ENCODE measurements around the gene CD44. TPM values are rescaled to one million over a fixed set of nuclear protein-coding genes. Genes with fewer than 3 reads are reported as not detected.

Gene CD44
- total RNA-seq, 6 experiments from 2014 or later = 12.2 to 64.1 (median 22.9) TPM

- 57% methylated on average over 3 of the region's 3 CpGs for WGBS (ENCODE audit: insufficient coverage, low coverage, low lambda C conversion rate, missing lambda C conversion rate)
- peaks cover 0 to 32% (median 4%) of the 10 kb centered on the region in 4 donors for H3K4me1 ChIP-seq
- H3K27ac ChIP-seq = peak overlapping the region in 1 of 3 donors; percentile 60
- no peaks in the 10 kb centered on the region for H3K9me3 ChIP-seq
- intact Hi-C loops (cut with DNase I) = no loop called here
- no peak overlapping the region for H3K4me3 ChIP-seq
- H3K27me3 ChIP-seq = no peaks in the 10 kb centered on the region
- peak in 1 of 4 donors; percentile 10 for ATAC-seq
- TF ChIP-seq POLR2A (IDR thresholded peaks at IDR 0.05) = no peak
- no peaks in the 10 kb centered on the region for H3K36me3 ChIP-seq
- no peak for DNase-seq
These were observed 34.9 kb downstream of the CD44 start for GRCh38 chr11:35173616-35174566.

DNA sequence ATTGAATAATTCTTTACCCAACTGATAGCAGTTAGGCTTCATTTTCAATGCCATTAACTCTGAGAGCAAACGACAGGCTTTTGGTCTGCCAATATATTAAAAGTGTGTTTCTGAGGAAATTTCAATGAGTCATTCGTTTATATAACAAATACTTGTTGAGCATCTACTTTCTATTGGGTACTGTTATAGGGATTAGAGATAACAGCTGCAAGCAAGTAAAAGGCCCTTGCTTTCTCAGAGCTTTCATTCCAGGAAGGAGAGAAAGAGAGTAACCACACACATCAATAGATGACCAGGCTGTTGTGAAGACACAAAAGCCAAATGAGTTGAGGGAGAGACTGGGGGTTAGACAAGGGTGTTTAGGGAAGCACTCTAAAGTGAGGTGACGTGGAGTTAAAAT, 35.7 kb downstream of the CD44 start:
- intact Hi-C loops (cut with DNase I) = no loop called here
- 44% methylated on average over 3 of the region's 3 CpGs for WGBS (ENCODE audit: insufficient coverage, low coverage, low lambda C conversion rate, missing lambda C conversion rate)
- H3K9me3 ChIP-seq = no peaks in the 10 kb centered on the region
- no peaks in the 10 kb centered on the region for H3K27me3 ChIP-seq
- TF ChIP-seq, protein P1, sequence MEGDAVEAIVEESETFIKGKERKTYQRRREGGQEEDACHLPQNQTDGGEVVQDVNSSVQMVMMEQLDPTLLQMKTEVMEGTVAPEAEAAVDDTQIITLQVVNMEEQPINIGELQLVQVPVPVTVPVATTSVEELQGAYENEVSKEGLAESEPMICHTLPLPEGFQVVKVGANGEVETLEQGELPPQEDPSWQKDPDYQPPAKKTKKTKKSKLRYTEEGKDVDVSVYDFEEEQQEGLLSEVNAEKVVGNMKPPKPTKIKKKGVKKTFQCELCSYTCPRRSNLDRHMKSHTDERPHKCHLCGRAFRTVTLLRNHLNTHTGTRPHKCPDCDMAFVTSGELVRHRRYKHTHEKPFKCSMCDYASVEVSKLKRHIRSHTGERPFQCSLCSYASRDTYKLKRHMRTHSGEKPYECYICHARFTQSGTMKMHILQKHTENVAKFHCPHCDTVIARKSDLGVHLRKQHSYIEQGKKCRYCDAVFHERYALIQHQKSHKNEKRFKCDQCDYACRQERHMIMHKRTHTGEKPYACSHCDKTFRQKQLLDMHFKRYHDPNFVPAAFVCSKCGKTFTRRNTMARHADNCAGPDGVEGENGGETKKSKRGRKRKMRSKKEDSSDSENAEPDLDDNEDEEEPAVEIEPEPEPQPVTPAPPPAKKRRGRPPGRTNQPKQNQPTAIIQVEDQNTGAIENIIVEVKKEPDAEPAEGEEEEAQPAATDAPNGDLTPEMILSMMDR (IDR thresholded peaks at IDR 0.05) = no peak
- no peak for TF ChIP-seq POLR2A (IDR thresholded peaks at IDR 0.05)
- H3K27ac ChIP-seq = no peak overlapping the region
- H3K4me1 ChIP-seq = peaks cover 0 to 32% (median 4%) of the 10 kb centered on the region in 4 donors
- ATAC-seq (no peak), DNase-seq (no peak)
- no peaks in the 10 kb centered on the region for H3K36me3 ChIP-seq
- H3K4me3 ChIP-seq = no peak overlapping the region

GRCh38 chr11:35177370-35177769, 38.4 kb downstream of the CD44 start:
- DNase-seq = no peak
- H3K4me1 ChIP-seq = peaks cover 0 to 32% (median 4%) of the 10 kb centered on the region in 4 donors
- TF ChIP-seq, protein P1 (IDR thresholded peaks at IDR 0.05) = no peak
- no peak for TF ChIP-seq POLR2A (IDR thresholded peaks at IDR 0.05)
- 93% methylated on average over 5 of the region's 5 CpGs for WGBS (ENCODE audit: insufficient coverage, low coverage, low lambda C conversion rate, missing lambda C conversion rate)
- no peaks in the 10 kb centered on the region for H3K9me3 ChIP-seq
- H3K27me3 ChIP-seq = no peaks in the 10 kb centered on the region
- no peak overlapping the region for H3K4me3 ChIP-seq
- ATAC-seq = no peak
- H3K36me3 ChIP-seq = no peaks in the 10 kb centered on the region
- intact Hi-C loops (cut with DNase I) = no loop called here
- H3K27ac ChIP-seq = no peak overlapping the region

GRCh38 chr11:35178067-35178805, 39.3 kb downstream of the CD44 start:
- no peak for DNase-seq
- intact Hi-C loops (cut with DNase I) = no loop called here
- H3K27me3 ChIP-seq = no peaks in the 10 kb centered on the region
- no peaks in the 10 kb centered on the region for H3K9me3 ChIP-seq
- H3K36me3 ChIP-seq = no peaks in the 10 kb centered on the region
- no peak for TF ChIP-seq POLR2A (IDR thresholded peaks at IDR 0.05)
- TF ChIP-seq, protein P1 (IDR thresholded peaks at IDR 0.05) = no peak
- H3K4me3 ChIP-seq = no peak overlapping the region
- peaks cover 0 to 26% (median 4%) of the 10 kb centered on the region in 4 donors for H3K4me1 ChIP-seq
- 92% methylated on average over 2 of the region's 3 CpGs for WGBS (ENCODE audit: insufficient coverage, low coverage, low lambda C conversion rate, missing lambda C conversion rate)
- ATAC-seq = peak in 3 of 4 donors; percentile 46 to 68 (median 62)
- no peak overlapping the region for H3K27ac ChIP-seq

All from right lobe of liver (tissue), 6 donors.